ENCODE results near the gene DUSP18.

DNA sequence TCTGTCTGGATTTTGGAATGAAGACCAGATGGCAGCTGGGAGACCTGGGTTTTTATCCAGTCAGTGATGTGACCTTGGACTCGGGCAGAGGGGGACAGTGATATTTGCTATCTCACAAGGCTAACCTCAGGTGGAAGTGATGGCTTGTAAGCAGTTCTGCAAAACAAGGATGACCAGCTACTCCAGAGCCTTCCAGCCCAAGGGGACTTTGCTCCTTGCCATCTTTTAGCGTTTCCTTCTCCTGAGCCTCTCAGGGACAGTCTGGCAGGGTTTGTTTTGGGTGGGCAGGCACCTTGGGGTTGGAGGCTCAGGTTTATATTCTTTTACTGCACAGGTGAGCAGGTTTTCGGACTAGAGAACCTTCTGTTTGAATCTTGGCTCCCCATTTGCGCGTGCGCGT, 17.5 kb upstream of the DUSP18 start:
- TF ChIP-seq EZH2 (IDR thresholded peaks at IDR 0.05; ENCODE audit: insufficient read depth, poor library complexity, severe bottlenecking) (no peak), EZH2phosphoT487 (IDR thresholded peaks at IDR 0.05; ENCODE audit: insufficient read depth, low read depth) (no peak)
